ENCODE measurements around the gene TMEM35B. TPM values are rescaled to one million over a fixed set of nuclear protein-coding genes. Genes with fewer than 3 reads are reported as not detected.

Gene TMEM35B
- polyA plus RNA-seq, 1 donor (not counting 4 experiments of a cell fraction or from before 2014, with no cell fraction given) = 26.4 TPM

GRCh38 chr1:34977210-34977471 is 8.0 kb downstream of the TMEM35B start:
- H2AFZ ChIP-seq (ENCODE audit: control insufficient read depth, low read length) = no peak overlapping the region
- H3K9me1 ChIP-seq (ENCODE audit: control insufficient read depth, extremely low read depth, insufficient read depth, low read length) = no peaks in the 10 kb centered on the region
- no peak for FAIRE-seq
- H3K4me3 ChIP-seq (ENCODE audit: control insufficient read depth in 2 of 3, extremely low read depth in 1 of 3, insufficient read depth in 2 of 3, low read depth in 1 of 3, low read length in 3 of 3) = no peak overlapping the region
- no peak overlapping the region for H3K27ac ChIP-seq (ENCODE audit: control insufficient read depth, insufficient read depth, low read length)
- H3K4me1 ChIP-seq (ENCODE audit: control insufficient read depth, extremely low read depth, insufficient read depth, low read length) = no peaks in the 10 kb centered on the region
- no peak for DNase-seq (ENCODE audit: low read depth, low spot score)
- no peaks in the 10 kb centered on the region for H4K20me1 ChIP-seq (ENCODE audit: control insufficient read depth, extremely low read depth, insufficient read depth, low read length)
- dilution Hi-C loops (cut with MboI; ENCODE audit: extremely low pct_ligation_motif_present, low sequenced_read_pairs) = no loop called here
- no peaks in the 10 kb centered on the region for H3K9me3 ChIP-seq (ENCODE audit: control insufficient read depth, low read depth, low read length)
- H3K4me2 ChIP-seq (ENCODE audit: control insufficient read depth, extremely low read depth, insufficient read depth, low read depth, low read length) = no peak overlapping the region
- no peaks in the 10 kb centered on the region for H3K79me2 ChIP-seq (ENCODE audit: control insufficient read depth, insufficient read depth, low read length)
- H3K9ac ChIP-seq (ENCODE audit: control insufficient read depth, extremely low read depth, insufficient read depth, low read length) = no peak overlapping the region
- H3K27me3 ChIP-seq (ENCODE audit: control insufficient read depth, extremely low read depth, insufficient read depth, low read length) = no peaks in the 10 kb centered on the region
- peaks cover 0 to 1% of the 10 kb centered on the region in 2 experiments for H3K36me3 ChIP-seq (ENCODE audit: control insufficient read depth in 2 of 2, extremely low read depth in 1 of 2, insufficient read depth in 2 of 2, low read length in 2 of 2)
- TF ChIP-seq, protein P1, sequence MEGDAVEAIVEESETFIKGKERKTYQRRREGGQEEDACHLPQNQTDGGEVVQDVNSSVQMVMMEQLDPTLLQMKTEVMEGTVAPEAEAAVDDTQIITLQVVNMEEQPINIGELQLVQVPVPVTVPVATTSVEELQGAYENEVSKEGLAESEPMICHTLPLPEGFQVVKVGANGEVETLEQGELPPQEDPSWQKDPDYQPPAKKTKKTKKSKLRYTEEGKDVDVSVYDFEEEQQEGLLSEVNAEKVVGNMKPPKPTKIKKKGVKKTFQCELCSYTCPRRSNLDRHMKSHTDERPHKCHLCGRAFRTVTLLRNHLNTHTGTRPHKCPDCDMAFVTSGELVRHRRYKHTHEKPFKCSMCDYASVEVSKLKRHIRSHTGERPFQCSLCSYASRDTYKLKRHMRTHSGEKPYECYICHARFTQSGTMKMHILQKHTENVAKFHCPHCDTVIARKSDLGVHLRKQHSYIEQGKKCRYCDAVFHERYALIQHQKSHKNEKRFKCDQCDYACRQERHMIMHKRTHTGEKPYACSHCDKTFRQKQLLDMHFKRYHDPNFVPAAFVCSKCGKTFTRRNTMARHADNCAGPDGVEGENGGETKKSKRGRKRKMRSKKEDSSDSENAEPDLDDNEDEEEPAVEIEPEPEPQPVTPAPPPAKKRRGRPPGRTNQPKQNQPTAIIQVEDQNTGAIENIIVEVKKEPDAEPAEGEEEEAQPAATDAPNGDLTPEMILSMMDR (optimal IDR thresholded peaks at IDR 0.05 in 1 of 3, IDR thresholded peaks at IDR 0.05 in 1 of 3, conservative IDR thresholded peaks at IDR 0.05 in 1 of 3; ENCODE audit: extremely low read depth in 1 of 3, insufficient read depth in 2 of 3, low read length in 3 of 3) = no peak
- no peak for TF ChIP-seq EZH2 (IDR thresholded peaks at IDR 0.05; ENCODE audit: low read length)

GRCh38 chr1:34976384-34977209 is 8.6 kb downstream of the TMEM35B start:
- Histone ChIP-seq H3K79me2 (ENCODE audit: control insufficient read depth, insufficient read depth, low read length) (no peaks in the 10 kb centered on the region), H3K4me1 (ENCODE audit: control insufficient read depth, extremely low read depth, insufficient read depth, low read length) (no peaks in the 10 kb centered on the region), H3K9me3 (ENCODE audit: control insufficient read depth, low read depth, low read length) (no peaks in the 10 kb centered on the region), H3K4me2 (ENCODE audit: control insufficient read depth, extremely low read depth, insufficient read depth, low read depth, low read length) (no peak overlapping the region), H3K27ac (ENCODE audit: control insufficient read depth, insufficient read depth, low read length) (no peak overlapping the region), H4K20me1 (ENCODE audit: control insufficient read depth, extremely low read depth, insufficient read depth, low read length) (no peaks in the 10 kb centered on the region), H3K27me3 (ENCODE audit: control insufficient read depth, extremely low read depth, insufficient read depth, low read length) (no peaks in the 10 kb centered on the region), H3K36me3 (ENCODE audit: control insufficient read depth in 2 of 2, extremely low read depth in 1 of 2, insufficient read depth in 2 of 2, low read length in 2 of 2) (peaks cover 0 to 1% of the 10 kb centered on the region in 2 experiments), H3K9me1 (ENCODE audit: control insufficient read depth, extremely low read depth, insufficient read depth, low read length) (no peaks in the 10 kb centered on the region), H2AFZ (ENCODE audit: control insufficient read depth, low read length) (no peak overlapping the region), H3K4me3 (ENCODE audit: control insufficient read depth in 2 of 3, extremely low read depth in 1 of 3, insufficient read depth in 2 of 3, low read depth in 1 of 3, low read length in 3 of 3) (no peak overlapping the region), H3K9ac (ENCODE audit: control insufficient read depth, extremely low read depth, insufficient read depth, low read length) (no peak overlapping the region)
- DNase-seq (ENCODE audit: low read depth, low spot score) = no peak
- TF ChIP-seq, protein P1 (optimal IDR thresholded peaks at IDR 0.05 in 1 of 3, IDR thresholded peaks at IDR 0.05 in 1 of 3, conservative IDR thresholded peaks at IDR 0.05 in 1 of 3; ENCODE audit: extremely low read depth in 1 of 3, insufficient read depth in 2 of 3, low read length in 3 of 3) = no peak
- no peak for TF ChIP-seq EZH2 (IDR thresholded peaks at IDR 0.05; ENCODE audit: low read length)
- FAIRE-seq = no peak
- dilution Hi-C loops (cut with MboI; ENCODE audit: extremely low pct_ligation_motif_present, low sequenced_read_pairs) = no loop called here

All from keratinocyte (primary cell).